ENCODE measurements around the gene SIAE.

The SIAE gene

DNA sequence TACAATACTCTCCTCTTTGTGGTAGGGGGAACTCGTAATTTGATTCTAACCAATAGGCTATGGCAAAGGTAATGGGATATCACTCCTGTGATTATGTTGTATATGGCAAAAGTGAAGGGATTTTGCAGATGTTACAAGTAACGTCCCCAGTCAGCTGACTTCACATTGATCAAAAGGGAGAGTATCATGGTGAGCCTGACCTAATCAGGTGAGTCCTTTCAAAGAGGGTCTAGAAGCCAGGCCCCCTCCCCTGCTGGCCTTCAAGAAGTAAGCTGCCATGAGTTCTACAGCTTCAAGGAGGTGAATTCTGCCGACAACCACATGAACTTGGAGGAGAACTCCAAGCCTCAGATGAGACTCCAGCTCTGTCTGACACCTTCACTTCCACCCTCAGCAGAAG, 30.9 kb downstream of the SIAE start:
- no peaks in the 10 kb centered on the region for H3K9me3 Mint-ChIP-seq
- no peak overlapping the region for H3K4me3 Mint-ChIP-seq
- H3K27me3 Mint-ChIP-seq (ENCODE audit: low read depth): no peaks in the 10 kb centered on the region
- TF ChIP-seq, protein P1, sequence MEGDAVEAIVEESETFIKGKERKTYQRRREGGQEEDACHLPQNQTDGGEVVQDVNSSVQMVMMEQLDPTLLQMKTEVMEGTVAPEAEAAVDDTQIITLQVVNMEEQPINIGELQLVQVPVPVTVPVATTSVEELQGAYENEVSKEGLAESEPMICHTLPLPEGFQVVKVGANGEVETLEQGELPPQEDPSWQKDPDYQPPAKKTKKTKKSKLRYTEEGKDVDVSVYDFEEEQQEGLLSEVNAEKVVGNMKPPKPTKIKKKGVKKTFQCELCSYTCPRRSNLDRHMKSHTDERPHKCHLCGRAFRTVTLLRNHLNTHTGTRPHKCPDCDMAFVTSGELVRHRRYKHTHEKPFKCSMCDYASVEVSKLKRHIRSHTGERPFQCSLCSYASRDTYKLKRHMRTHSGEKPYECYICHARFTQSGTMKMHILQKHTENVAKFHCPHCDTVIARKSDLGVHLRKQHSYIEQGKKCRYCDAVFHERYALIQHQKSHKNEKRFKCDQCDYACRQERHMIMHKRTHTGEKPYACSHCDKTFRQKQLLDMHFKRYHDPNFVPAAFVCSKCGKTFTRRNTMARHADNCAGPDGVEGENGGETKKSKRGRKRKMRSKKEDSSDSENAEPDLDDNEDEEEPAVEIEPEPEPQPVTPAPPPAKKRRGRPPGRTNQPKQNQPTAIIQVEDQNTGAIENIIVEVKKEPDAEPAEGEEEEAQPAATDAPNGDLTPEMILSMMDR (IDR thresholded peaks at IDR 0.05; ENCODE audit: unreplicated experiment in 3 of 3): no peak
- H3K27ac Mint-ChIP-seq: no peak overlapping the region
- no peaks in the 10 kb centered on the region for H3K4me1 Mint-ChIP-seq
- peaks cover 11% of the 10 kb centered on the region for H3K36me3 Mint-ChIP-seq (ENCODE audit: low read depth)

DNA sequence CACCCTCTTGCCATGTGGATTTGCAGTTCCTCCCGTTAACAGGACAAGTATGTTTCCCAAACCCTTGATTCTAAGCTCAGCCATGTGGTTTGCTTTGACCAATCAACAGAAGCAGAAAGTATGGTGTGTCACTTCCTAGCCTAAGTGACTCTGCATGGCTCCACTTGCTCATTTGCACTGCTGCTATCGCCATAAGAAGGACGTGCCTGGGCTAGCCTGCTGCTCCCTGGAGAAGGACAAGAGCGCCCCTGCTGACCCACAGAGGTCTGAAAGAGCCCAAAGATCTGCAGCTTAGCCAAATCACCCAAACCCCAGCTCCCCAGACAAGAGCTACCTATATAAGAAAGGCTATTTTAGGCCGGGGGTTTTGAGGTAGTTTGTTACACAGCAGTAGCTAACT, 32.9 kb downstream of the SIAE start:
- Mint-ChIP-seq H3K36me3 (ENCODE audit: low read depth) (peaks cover 23% of the 10 kb centered on the region), H3K4me1 (no peaks in the 10 kb centered on the region), H3K4me3 (no peak overlapping the region), H3K27me3 (ENCODE audit: low read depth) (no peaks in the 10 kb centered on the region), H3K27ac (no peak overlapping the region), H3K9me3 (no peaks in the 10 kb centered on the region)
- TF ChIP-seq, protein P1 (IDR thresholded peaks at IDR 0.05; ENCODE audit: unreplicated experiment in 3 of 3): no peak

DNA sequence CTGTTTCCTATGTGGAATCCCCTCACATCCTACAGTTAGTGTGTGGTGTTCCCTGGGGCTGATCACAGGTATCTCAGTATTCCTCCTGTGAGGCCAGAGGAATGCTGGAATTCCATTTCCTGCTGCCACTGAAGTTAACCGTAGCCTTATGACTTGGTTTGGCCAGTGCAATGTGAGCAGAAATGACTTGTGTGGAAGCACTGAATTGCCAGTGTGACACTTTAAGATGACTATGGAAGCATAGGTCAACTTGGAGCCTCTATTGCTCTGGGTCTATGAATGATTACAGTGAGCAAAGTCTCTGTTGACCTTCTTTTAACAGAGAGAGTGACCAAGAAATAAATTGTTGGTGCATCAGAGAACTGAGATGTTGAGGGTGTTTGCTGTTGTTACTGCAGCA, 34.4 kb downstream of the SIAE start:
- no peak overlapping the region for H3K4me3 Mint-ChIP-seq
- TF ChIP-seq, protein P1 (IDR thresholded peaks at IDR 0.05; ENCODE audit: unreplicated experiment in 3 of 3): no peak
- H3K4me1 Mint-ChIP-seq: no peaks in the 10 kb centered on the region
- no peak overlapping the region for H3K27ac Mint-ChIP-seq
- H3K36me3 Mint-ChIP-seq (ENCODE audit: low read depth): peaks cover 24% of the 10 kb centered on the region
- H3K9me3 Mint-ChIP-seq: no peaks in the 10 kb centered on the region
- H3K27me3 Mint-ChIP-seq (ENCODE audit: low read depth): no peaks in the 10 kb centered on the region

DNA sequence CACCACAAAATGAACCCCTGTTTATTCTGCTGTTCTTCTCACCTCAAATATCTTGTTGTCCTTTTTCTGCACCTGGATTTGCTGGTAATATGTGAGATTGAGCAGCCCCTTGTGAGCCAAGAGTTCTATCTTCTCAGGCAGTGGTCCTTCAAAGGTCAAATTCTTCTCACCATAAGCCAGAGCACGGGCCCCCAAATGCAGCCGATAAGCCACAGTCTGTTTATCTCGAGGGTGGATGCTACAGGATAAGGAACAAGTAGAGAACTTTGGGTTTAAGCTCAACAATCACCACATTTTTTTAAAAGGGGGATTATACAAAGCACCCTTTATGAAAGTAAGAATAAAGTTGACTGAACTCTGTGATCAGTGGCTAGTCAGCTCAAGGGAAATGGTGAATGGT, 35.0 kb downstream of the SIAE start:
- Mint-ChIP-seq H3K27me3 (ENCODE audit: low read depth) (no peaks in the 10 kb centered on the region), H3K36me3 (ENCODE audit: low read depth) (peaks cover 31% of the 10 kb centered on the region), H3K4me1 (no peaks in the 10 kb centered on the region), H3K4me3 (no peak overlapping the region), H3K27ac (peak overlapping the region in 1 of 3 experiments; percentile 32), H3K9me3 (no peaks in the 10 kb centered on the region)
- TF ChIP-seq, protein P1 (IDR thresholded peaks at IDR 0.05; ENCODE audit: unreplicated experiment in 3 of 3): no peak

DNA sequence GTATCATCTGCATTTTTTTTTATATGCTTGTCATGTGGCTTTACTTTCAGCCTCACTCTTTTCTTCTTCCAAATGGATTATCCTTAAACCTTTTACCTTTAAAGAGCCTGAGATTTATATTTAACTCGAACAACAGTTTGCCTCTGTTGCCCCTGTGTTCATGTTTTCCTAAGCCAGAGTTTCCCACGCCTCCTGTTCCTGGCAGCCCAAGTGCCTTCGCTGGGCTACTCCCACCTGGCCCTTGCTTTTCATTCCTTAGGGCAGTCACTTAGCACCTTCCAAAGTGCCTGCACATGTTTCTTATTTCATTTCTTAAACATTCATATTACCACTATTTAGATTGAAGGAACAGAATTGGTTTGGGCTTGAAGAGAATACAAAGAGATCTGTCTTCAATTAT, 37.6 kb downstream of the SIAE start:
- Mint-ChIP-seq H3K4me1 (no peaks in the 10 kb centered on the region), H3K27me3 (ENCODE audit: low read depth) (no peaks in the 10 kb centered on the region), H3K27ac (peak overlapping the region; percentile 25 to 93 (median 58)), H3K4me3 (peak overlapping the region in 1 of 3 experiments; percentile 11), H3K9me3 (no peaks in the 10 kb centered on the region), H3K36me3 (ENCODE audit: low read depth) (peaks cover 56% of the 10 kb centered on the region)
- TF ChIP-seq, protein P1 (IDR thresholded peaks at IDR 0.05; ENCODE audit: unreplicated experiment in 3 of 3): no peak

DNA sequence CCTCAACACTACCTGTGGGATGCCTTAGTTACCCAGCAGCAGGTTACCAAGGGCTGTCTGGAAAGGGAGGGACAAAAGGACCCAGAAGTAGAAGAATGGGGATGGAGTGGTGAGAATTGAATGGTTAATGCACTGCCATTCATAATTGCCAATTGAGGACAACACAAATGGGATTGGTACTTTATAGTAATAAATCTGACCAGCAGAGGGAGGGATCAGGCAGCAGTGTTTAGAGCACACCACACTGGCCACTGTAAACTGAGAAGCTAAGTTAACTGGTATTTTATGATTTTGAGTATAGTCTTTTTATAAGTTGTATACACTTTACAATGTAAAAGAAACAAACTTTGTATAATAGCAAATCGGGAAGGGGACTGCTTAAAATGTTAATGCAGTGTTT, 40.2 kb downstream of the SIAE start:
- H3K36me3 Mint-ChIP-seq (ENCODE audit: low read depth): peaks cover 67% of the 10 kb centered on the region
- no peaks in the 10 kb centered on the region for H3K27me3 Mint-ChIP-seq (ENCODE audit: low read depth)

More for the DNA sequence above, 40.2 kb downstream of the SIAE start:
- Mint-ChIP-seq H3K9me3 (no peaks in the 10 kb centered on the region), H3K4me3 (no peak overlapping the region), H3K27ac (peak overlapping the region in 1 of 3 experiments; percentile 80), H3K4me1 (no peaks in the 10 kb centered on the region)
- TF ChIP-seq, protein P1 (IDR thresholded peaks at IDR 0.05; ENCODE audit: unreplicated experiment in 3 of 3): peak in 2 of 3 experiments; percentile 26 to 33

Measured in nephron (organoid).